GOT3 (cell line): ENCODE results near the gene BCAP29.
A peak's percentile ranks its signal among the peaks of the same experiment; 100 is the strongest.

ENCODE experiments used
- DNase-seq: peaks from one replicate; lab custom pipeline; 2025; ENCODE audit warnings: mixed read lengths; lab: John Stamatoyannopoulos, UW

BCAP29 gene

GRCh38 chr7:107582875-107583274 lies 2.8 kb downstream of the BCAP29 start:
- DNase-seq = no peak

DNA sequence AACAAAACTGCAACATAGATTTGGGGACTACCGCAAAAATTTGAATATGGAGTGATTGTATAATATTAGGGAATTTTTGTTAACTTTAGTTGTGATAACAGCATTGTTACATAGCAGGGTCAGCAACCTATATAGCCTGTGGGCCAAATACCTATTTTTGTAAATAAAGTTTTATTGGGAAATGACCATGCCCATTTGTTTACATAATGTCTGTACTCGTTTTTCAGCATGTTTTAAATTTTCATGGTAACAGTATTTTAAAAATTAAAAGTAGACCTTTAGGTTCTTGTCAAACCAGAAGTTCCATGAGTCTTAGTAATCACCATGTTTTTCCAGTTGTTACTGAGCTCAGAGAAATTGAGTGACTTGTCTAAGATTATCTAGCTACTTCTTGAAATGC lies 4.7 kb downstream of the BCAP29 start:
- no peak for DNase-seq

DNA sequence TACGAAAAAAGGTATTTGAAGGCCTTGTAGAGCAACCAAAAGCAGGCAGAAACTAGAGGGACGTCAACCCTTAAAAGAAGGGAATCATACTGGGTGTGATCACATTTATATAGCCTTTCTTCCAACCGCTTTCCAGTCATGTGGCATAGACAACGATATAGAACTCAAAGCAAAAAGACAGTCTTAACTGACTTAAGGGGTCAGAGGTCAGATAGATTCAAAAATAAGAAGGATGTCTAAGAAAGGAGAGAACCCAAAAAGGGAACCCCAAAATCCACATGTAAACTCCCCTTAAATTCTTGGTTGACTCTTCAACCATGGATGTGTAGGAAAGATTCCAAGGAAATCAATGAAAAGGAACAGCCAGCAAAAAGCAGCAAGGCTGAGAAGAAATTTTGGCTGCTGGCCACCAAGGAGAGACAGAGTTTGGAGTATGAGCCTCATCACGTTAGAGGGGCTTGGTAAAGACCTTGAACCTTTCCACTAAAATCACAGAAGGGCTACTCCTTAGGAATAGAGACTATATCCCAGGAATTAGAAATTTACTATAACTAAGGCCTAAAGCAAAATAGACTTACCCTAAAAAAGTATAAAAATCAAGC lies 8.6 kb downstream of the BCAP29 start:
- DNase-seq = no peak

DNA sequence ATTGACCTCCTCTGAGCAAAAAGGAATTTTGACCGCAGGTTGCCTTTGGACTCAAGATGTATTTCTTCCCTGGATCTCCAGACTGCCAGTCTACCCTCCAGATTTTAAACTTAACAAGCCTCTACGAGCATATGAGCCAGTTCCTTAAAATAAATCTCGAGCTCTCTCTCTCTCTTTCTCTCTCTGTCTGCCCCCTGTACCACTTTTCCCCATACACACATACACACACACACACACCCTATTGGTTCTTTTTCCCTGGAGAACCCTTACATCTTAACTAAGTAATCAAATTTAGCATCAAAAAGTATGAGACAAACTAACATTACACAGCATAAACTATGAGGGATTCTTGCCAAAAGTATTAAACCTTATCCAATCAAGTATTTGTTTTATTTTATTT lies 11.4 kb downstream of the BCAP29 start:
- no peak for DNase-seq

GRCh38 chr7:107592361-107593024 lies 12.4 kb downstream of the BCAP29 start:
- DNase-seq = no peak

- DNase-seq = no peak
Observed at GRCh38 chr7:107593025-107593410, 13.0 kb downstream of the BCAP29 start.

- peak; percentile 11 for DNase-seq
Observed at GRCh38 chr7:107594961-107595737, 15.1 kb downstream of the BCAP29 start.

DNA sequence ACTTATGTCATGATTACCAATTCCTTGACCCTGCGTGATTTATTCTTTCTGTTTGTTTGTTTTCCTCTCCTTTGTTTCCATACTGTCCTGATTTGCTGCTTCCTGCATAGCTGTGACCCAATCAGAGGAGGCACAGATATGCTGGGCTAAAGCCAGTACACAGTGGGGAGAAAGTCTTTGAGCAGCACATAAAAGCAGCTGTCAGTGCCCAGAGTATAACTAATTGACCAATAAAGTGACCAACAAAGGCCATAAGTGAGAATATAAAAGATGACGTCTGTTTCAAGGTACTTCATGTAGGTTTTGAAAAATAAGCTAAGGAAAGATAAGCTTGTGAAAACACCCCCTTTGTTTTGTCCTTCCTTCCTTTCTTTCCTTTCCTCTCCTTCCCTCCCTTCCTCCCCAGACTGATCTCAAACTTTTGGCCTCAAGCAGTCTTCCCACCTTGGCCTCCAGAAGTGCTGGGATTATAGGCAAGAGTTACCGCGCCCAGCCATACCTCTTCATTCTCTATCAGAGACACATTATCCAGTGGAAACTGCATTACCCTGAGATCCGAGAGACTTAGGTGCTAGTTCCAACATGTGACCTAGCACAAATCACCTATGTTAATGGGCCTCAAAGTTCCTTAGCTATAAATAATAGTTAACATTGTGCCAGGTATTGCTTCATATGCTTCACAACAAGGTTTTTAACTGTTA lies 17.0 kb downstream of the BCAP29 start:
- no peak for DNase-seq

DNA sequence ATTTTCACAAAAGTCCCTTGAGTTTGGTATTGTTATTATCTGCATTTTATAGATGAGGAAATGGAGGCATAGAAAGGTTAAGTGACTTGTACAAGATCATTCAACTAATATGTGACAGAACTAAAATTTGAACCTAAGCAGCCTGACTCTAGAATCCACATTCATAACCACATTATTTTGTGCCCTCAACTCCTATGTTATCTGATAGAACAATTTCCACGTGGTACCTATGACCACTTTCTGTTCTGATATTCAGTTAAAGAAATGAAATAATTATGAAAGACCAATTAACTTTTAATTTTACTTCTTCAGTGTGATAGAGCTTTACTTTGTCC lies 17.5 kb downstream of the BCAP29 start:
- DNase-seq = no peak

- DNase-seq = no peak
Observed at GRCh38 chr7:107597953-107598352, 17.9 kb downstream of the BCAP29 start.

GRCh38 chr7:107599262-107599661 lies 19.2 kb downstream of the BCAP29 start:
- no peak for DNase-seq

DNA sequence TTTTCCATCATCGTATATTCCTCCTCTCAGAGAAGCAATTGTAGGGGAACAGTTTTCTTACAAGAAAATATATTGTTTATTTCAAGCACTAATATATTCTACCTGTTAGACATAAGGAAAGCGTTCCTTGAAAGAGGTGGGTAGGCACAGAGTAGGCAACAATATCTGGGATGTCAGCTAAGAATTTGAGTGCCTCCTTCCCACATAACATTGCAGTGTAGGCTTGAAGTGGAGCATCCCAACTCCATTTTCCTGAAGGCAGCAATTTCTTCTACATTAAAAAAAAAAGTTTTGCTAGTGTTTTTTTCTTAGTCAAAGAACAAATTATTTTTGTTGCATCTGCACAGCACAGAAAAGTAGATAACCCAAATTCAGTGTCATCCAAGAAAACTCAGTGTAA lies 20.8 kb downstream of the BCAP29 start:
- no peak for DNase-seq

DNA sequence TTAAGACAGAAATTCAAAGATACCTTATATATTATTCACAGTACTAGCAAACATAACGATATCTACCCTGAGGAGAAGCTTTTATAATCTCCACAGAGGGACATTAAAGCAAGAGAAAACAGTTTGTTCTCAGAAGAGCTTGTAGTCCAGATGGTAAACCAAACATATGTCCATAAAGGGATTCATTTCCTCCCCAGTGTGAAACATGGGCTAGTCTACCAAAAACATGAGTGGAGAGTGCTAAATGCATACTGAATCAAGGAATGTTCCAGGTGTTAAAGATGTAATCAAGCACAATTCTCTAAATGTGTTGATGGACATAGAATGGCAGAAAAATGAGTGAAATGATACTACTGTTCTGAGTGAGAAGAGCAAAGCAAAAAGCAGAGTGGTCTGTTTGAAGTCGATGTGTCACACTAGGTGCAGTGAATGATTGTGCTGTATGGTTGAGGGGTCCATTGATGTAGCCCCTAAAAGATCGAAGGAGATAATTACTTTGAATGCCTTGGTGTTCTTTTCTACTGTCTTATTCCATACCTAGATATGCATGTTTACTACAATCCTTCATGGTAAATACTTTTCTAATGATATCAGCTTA lies 25.3 kb downstream of the BCAP29 start:
- no peak for DNase-seq

GRCh38 chr7:107606303-107606702 lies 26.3 kb downstream of the BCAP29 start:
- DNase-seq = no peak

- DNase-seq = no peak
Observed at GRCh38 chr7:107609811-107610261, 29.8 kb downstream of the BCAP29 start.

DNA sequence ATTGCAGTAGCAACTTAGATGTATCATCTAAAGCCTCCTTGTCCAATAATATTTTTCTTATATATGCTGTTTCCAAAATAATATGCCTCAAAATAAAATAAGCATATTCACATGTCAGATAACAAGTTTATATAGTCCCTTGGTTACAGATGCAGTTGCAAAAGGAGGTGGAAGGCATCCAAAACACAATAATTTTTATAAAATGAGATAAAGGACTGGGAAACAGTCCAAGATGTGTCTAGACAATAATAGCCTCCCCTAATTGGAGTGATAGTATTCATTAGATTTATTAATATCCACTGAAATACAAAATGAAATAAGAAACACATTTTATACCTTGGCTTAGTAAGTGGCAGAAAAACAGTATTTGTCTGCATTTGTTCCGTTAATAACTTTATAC lies 30.3 kb downstream of the BCAP29 start:
- DNase-seq = no peak

GRCh38 chr7:107613439-107613838 lies 33.4 kb downstream of the BCAP29 start:
- DNase-seq = no peak

DNA sequence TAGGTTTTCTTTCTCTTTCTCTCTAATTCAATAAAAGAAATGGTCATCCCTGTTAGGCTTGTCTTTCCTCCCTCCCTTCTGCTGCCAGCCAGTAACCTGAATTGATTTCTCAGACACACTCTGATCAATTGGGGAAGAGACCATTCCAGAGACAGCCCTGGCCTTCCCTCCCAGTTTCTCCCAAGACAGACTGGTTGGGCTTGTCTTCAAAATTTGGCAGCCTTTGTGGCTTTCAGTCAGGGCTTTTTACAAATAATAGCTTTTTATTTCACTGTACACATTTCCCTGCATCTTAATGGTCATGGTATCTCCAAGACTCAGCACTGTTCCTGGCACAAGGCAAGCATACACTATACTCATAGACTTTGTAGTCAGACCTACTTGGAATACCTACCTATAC lies 33.9 kb downstream of the BCAP29 start:
- DNase-seq = no peak

DNA sequence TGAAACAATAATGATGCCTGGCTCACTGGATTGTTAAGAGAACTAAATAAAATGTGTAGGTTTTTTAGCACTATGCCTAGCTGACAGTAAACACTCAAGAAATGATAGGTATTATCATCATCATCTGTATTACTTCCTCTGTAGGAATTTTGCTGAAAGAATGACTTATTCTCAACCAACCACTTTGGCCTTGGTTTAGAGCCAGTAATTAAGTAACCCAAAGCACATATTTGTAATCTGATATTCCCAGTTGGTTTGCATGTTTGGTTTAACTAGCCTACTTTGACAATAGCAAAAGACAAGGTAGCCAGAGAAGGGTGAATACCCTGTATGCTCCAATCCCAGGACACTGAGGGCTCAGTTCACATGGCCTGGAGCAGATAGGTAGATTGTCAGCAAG lies 34.4 kb downstream of the BCAP29 start:
- no peak for DNase-seq

GRCh38 chr7:107615910-107616680 lies 36.0 kb downstream of the BCAP29 start:
- DNase-seq = no peak

DNA sequence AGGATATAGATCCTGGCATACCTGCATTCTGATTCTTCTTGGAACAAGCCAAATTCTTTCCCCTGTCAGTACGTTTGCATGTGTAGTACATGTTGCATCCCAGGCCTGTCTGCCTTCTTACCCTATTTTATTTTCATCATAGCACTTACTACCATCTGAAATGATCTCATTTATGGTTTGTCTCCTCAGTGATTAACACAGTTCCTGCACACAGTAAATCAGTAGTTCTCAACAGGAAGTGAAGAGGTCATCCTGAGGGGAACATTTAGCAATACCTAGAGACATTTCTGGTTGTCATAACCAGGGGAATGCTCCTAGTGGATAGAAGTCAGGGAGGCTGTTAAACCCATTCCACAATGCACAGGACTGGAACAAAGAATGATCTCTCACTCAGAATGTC lies 42.4 kb downstream of the BCAP29 start:
- DNase-seq = no peak

DNA sequence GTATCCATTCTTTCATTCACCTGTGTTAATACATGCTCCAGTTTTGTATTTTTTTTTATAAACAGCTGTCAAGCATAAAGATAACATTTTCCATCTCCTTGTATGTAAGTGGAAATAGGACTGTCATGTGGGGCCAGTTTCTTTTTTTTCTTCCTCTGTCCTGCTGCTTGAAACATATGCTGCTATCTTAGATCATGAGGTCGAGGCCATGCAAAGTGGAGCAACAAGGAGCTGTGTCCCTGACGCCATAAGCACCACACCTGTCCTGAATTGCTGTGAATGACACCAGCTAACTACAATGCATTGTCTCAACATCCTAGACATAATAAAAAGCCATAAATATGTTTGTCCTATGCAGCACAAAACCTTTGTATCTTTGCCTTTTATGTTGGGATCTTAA lies 42.8 kb downstream of the BCAP29 start:
- DNase-seq = no peak
